GM10266 (cell line): Measurements from ENCODE around the gene SMYD3.
"Not testable (repeated sequence)": the region's sequence is repeated elsewhere in the genome, so short reads cannot be mapped to it uniquely, and the experiment has no call there.

Experiments used
- DNase-seq: peaks from one replicate; pipeline ENCODE4 v3.0.0; 2012; ENCODE audit errors: extremely low spot score
- CTCF ChIP-seq: IDR thresholded peaks from 2 replicates; pipeline ENCODE4 v1.5.1; 2012; ENCODE audit warnings: mild to moderate bottlenecking, low read depth; ENCODE audit not compliant: control insufficient read depth, insufficient read depth; ENCODE audit errors: missing control alignments

The SMYD3 gene

GRCh38 chr1:246037832-246038231, 469.2 kb downstream of the SMYD3 start:
- no peak for TF ChIP-seq CTCF
- no peak for DNase-seq

- no peak for DNase-seq
- no peak for TF ChIP-seq CTCF
These were observed 470.9 kb downstream of the SMYD3 start for GRCh38 chr1:246036175-246036574.

GRCh38 chr1:246035060-246035541, 472.0 kb downstream of the SMYD3 start:
- no peak for TF ChIP-seq CTCF
- DNase-seq, result no peak

GRCh38 chr1:246034630-246035029, 472.4 kb downstream of the SMYD3 start:
- no peak for DNase-seq
- no peak for TF ChIP-seq CTCF

GRCh38 chr1:246032984-246033383, 474.1 kb downstream of the SMYD3 start:
- TF ChIP-seq CTCF, result no peak
- DNase-seq, result no peak

- no peak for TF ChIP-seq CTCF
- no peak for DNase-seq
These were observed 475.0 kb downstream of the SMYD3 start for GRCh38 chr1:246032031-246032551.

- no peak for DNase-seq
- no peak for TF ChIP-seq CTCF
These were observed 477.5 kb downstream of the SMYD3 start for GRCh38 chr1:246029616-246030015.

- not testable (repeated sequence) for DNase-seq
These were observed 483.0 kb downstream of the SMYD3 start for GRCh38 chr1:246024118-246024517.
